ENCODE results near the gene RAB7B.

Gene RAB7B

DNA sequence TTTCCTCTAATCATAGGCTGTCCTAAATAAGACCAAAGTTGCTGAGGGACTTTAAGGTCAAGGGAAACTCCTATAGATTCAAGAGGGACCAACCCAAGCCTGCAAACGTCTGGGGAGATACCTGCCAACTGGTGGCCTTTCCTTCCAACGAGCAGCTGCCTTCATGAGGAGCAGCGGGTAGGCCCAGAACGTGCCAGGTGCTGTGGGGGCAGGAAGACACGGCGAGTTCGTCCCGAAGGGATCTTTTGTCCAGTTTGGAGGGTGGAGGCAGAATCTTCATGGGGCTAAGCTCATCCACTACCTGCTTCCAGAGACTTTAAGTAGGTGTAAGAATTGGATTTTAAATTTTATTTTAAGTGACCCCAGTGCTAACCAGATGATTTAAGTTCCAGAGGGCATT lies 34.0 kb downstream of the RAB7B start:
- H3K27me3 ChIP-seq (ENCODE audit: insufficient read depth, poor library complexity, severe bottlenecking), result no peaks in the 10 kb centered on the region
- no peak overlapping the region for H3K4me3 ChIP-seq (replicated peaks; ENCODE audit: insufficient read depth, low read length)
- H3K27ac ChIP-seq (replicated peaks), result no peak overlapping the region
- DNase-seq (ENCODE audit: low read depth in 1 of 2, low spot score in 1 of 2), result no peak
- TF ChIP-seq GABPA (IDR thresholded peaks at IDR 0.05; ENCODE audit: low read depth), result no peak
- TF ChIP-seq, protein P1, sequence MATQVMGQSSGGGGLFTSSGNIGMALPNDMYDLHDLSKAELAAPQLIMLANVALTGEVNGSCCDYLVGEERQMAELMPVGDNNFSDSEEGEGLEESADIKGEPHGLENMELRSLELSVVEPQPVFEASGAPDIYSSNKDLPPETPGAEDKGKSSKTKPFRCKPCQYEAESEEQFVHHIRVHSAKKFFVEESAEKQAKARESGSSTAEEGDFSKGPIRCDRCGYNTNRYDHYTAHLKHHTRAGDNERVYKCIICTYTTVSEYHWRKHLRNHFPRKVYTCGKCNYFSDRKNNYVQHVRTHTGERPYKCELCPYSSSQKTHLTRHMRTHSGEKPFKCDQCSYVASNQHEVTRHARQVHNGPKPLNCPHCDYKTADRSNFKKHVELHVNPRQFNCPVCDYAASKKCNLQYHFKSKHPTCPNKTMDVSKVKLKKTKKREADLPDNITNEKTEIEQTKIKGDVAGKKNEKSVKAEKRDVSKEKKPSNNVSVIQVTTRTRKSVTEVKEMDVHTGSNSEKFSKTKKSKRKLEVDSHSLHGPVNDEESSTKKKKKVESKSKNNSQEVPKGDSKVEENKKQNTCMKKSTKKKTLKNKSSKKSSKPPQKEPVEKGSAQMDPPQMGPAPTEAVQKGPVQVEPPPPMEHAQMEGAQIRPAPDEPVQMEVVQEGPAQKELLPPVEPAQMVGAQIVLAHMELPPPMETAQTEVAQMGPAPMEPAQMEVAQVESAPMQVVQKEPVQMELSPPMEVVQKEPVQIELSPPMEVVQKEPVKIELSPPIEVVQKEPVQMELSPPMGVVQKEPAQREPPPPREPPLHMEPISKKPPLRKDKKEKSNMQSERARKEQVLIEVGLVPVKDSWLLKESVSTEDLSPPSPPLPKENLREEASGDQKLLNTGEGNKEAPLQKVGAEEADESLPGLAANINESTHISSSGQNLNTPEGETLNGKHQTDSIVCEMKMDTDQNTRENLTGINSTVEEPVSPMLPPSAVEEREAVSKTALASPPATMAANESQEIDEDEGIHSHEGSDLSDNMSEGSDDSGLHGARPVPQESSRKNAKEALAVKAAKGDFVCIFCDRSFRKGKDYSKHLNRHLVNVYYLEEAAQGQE (IDR thresholded peaks at IDR 0.05; ENCODE audit: insufficient replicate concordance, low read depth), result no peak
- TF ChIP-seq SPI1 (IDR thresholded peaks at IDR 0.05; ENCODE audit: borderline replicate concordance, low read depth), result no peak
- TF ChIP-seq, protein P2, sequence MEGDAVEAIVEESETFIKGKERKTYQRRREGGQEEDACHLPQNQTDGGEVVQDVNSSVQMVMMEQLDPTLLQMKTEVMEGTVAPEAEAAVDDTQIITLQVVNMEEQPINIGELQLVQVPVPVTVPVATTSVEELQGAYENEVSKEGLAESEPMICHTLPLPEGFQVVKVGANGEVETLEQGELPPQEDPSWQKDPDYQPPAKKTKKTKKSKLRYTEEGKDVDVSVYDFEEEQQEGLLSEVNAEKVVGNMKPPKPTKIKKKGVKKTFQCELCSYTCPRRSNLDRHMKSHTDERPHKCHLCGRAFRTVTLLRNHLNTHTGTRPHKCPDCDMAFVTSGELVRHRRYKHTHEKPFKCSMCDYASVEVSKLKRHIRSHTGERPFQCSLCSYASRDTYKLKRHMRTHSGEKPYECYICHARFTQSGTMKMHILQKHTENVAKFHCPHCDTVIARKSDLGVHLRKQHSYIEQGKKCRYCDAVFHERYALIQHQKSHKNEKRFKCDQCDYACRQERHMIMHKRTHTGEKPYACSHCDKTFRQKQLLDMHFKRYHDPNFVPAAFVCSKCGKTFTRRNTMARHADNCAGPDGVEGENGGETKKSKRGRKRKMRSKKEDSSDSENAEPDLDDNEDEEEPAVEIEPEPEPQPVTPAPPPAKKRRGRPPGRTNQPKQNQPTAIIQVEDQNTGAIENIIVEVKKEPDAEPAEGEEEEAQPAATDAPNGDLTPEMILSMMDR (IDR thresholded peaks at IDR 0.05; ENCODE audit: insufficient read depth, low read length), result no peak
- no peak for TF ChIP-seq POLR2AphosphoS5 (IDR thresholded peaks at IDR 0.05; ENCODE audit: low read depth)

DNA sequence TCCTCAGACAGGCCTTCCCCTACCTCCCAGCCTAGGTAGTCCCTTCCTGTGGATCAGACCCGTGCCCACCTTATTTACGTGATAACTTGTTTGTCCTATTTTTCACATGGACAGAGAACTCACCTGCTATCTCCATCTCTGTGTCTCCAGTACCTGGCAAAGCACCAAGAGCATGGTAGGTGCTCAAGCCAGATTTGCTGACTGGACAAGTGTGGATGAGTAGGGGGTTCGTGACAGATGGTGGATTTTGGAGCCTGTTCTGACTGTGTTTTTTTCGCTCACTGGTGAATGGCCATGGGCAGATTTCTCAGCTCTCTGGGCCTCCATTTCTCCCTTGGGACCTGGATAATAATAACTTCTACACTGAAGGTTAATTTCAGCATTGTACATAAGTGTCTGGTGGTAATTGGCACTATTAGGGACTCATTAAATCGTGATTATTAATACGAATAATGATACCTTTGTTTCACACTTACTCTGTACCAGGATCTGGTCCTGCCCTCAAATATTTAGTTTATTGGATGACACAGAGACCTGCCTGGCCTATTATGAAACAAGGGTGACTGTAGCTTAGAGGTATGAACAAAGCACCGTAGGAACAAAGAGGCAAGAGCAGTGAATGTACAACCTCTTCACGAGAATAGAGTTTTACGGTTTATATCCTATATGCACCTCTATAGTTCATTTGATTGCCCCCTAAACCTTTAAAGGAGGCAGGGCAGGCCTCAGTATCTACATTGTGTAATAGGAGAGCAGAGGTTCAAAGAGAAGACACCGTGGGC lies 35.5 kb downstream of the RAB7B start:
- Histone ChIP-seq H3K27ac (replicated peaks) (no peak overlapping the region), H3K4me3 (replicated peaks; ENCODE audit: insufficient read depth, low read length) (no peak overlapping the region), H3K27me3 (ENCODE audit: insufficient read depth, poor library complexity, severe bottlenecking) (no peaks in the 10 kb centered on the region)
- TF ChIP-seq POLR2AphosphoS5 (IDR thresholded peaks at IDR 0.05; ENCODE audit: low read depth) (no peak), SPI1 (IDR thresholded peaks at IDR 0.05; ENCODE audit: borderline replicate concordance, low read depth) (no peak), GABPA (IDR thresholded peaks at IDR 0.05; ENCODE audit: low read depth) (no peak)
- TF ChIP-seq, protein P2 (IDR thresholded peaks at IDR 0.05; ENCODE audit: insufficient read depth, low read length), result no peak
- TF ChIP-seq, protein P1 (IDR thresholded peaks at IDR 0.05; ENCODE audit: insufficient replicate concordance, low read depth), result no peak
- no peak for DNase-seq (ENCODE audit: low read depth in 1 of 2, low spot score in 1 of 2)

DNA sequence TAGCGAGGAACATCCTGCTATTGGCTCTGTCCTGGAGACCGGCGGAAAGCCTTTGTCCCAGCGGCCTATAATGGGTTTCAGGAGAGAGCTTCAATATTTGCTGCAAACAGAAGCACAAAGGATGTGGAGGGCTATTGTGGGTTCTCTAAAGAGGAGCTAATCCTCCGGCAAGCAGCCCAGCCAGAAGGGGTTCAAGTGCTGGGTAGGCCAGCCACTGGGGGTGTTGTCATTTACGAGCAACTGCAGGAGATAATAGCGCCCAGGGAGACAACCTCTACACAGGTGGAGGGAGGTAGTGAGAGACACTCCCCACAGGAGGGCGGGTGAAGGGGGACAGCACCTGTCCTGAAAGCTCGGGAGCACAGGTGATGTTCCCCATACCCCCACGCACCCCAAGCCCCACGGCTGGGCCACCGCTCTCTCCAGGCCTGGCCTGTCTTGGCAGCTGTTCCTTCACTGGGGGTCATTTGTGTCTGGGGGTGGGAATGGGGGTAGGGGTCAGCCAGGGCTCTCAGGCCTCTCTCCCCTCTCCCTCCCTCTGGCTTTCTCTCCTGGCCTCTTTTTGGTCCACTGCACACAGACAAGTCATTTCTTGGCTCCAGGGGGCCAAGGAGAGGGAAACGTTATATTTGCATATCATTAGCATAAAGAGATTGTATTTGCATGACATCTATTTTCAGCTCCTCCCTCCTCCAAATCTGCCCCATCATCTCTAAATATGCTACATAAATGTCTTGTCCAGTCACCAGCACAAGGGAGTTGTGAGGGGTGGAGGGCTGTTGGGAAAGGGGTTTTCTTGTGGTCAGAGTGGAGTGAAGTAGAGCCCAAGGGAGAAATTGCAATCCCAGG lies 37.9 kb downstream of the RAB7B start:
- no peak for DNase-seq (ENCODE audit: low read depth in 1 of 2, low spot score in 1 of 2)
- Histone ChIP-seq H3K27me3 (ENCODE audit: insufficient read depth, poor library complexity, severe bottlenecking) (no peaks in the 10 kb centered on the region), H3K27ac (replicated peaks) (no peak overlapping the region), H3K4me3 (replicated peaks; ENCODE audit: insufficient read depth, low read length) (no peak overlapping the region)
- TF ChIP-seq GABPA (IDR thresholded peaks at IDR 0.05; ENCODE audit: low read depth) (no peak), SPI1 (IDR thresholded peaks at IDR 0.05; ENCODE audit: borderline replicate concordance, low read depth) (no peak), POLR2AphosphoS5 (IDR thresholded peaks at IDR 0.05; ENCODE audit: low read depth) (no peak)
- TF ChIP-seq, protein P1 (IDR thresholded peaks at IDR 0.05; ENCODE audit: insufficient replicate concordance, low read depth), result no peak
- TF ChIP-seq, protein P2 (IDR thresholded peaks at IDR 0.05; ENCODE audit: insufficient read depth, low read length), result no peak

Data from HL-60 (cell line).